SK-N-SH (cell line): ENCODE results near the gene RILP.

Experiments
- CTCF ChIP-seq: fragments of 200-600 bp; sonication (generic); IDR thresholded peaks from 2 replicates; pipeline ENCODE4 v1.6.1; 2017; ENCODE audit warnings: antibody characterized with exemption, mild to moderate bottlenecking, moderate library complexity
- RXRA ChIP-seq: IDR thresholded peaks from 2 replicates; pipeline ENCODE4 v1.4.0; 2012; ENCODE audit warnings: low read depth, mild to moderate bottlenecking, borderline replicate concordance
- SMC3 ChIP-seq: IDR thresholded peaks from 2 replicates; pipeline ENCODE4 v1.6.1; 2012; ENCODE audit warnings: low read depth, low read length, improper control_type of control experiment

DNA sequence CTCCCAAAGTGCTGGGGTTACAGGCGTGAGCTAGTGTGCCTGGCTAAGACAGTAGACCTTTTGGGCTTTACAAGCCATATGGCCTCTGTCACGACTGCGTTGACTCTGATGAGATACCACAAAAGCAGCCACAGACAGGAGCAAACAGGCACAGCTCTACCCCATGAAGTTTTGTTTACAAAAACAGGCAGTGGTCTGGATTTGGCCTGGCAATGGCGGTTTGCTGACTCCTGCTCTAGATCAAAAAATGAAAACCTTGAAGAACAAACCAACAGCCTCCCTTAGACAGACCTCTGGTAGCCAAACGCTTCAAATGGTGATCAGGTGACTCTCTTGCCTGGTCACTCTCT is 41.7 kb downstream of the RILP start:
- TF ChIP-seq CTCF (no peak), SMC3 (no peak), RXRA (no peak)
